HepG2 (cell line): Measurements from ENCODE around the gene AKT2. TPM values are rescaled to one million over a fixed set of nuclear protein-coding genes. Genes with fewer than 3 reads are reported as not detected.

Source experiments
- ATAC-seq: fragments of 200-7000 bp; cut with Tn5 transposase; 3 replicates; pipeline ENCODE4 v1.9.1; 2020; ENCODE audit warnings: mild to moderate bottlenecking, moderate library complexity
- BruUV-seq: library from RNA; stranded (reverse); fragments of 400-500 nt; replicated peaks from 2 replicates; lab custom pipeline; 2021; lab: Mats Ljungman, UMichigan
- CTCF ChIA-PET: fragments of 300-600 bp; formaldehyde crosslinking; extraction: SDS; loops from one replicate; lab custom pipeline; 2021; ENCODE audit warnings: low total read pairs, inconsistent platforms, low intra/inter-chr PET ratio; lab: Yijun Ruan, JAX
- POLR2A ChIA-PET: fragments of 350-600 bp; sonication (Branson Sonifier 250); formaldehyde crosslinking; loops from one replicate; lab custom pipeline; 2020; ENCODE audit warnings: antibody characterized with exemption, inconsistent platforms; lab: Yijun Ruan, JAX
- DNase-seq: peaks from one replicate; pipeline ENCODE4 v3.0.0-alpha.2; 2015; ENCODE audit warnings: low spot score
- FAIRE-seq: peaks from 3 replicates; lab custom pipeline; 2011; peaks lifted over from hg19 to GRCh38; lab: Jason Lieb, UNC
- H2AFZ ChIP-seq: one replicate; pipeline ENCODE4 v1.6.1; 2011; ENCODE audit warnings: low read length, inconsistent platforms
- H3K27ac ChIP-seq: fragments of 300-600 bp; 3 replicates; pipeline ENCODE4 v1.8.0; 2011; ENCODE audit warnings: mixed run types, mild to moderate bottlenecking, mixed read lengths, low read length, inconsistent platforms; ENCODE audit not compliant: insufficient read depth; ENCODE audit errors: extremely low read length
- H3K27me3 ChIP-seq, 2 experiments: fragments of 200-600 bp in 1 of 2; 2 replicates in 1 of 2; 3 replicates in 1 of 2; pipeline versions ENCODE4 v1.6.0 to v1.8.0; 2011; ENCODE audit warnings: low read length in 2 of 2, mild to moderate bottlenecking in 2 of 2, moderate library complexity in 2 of 2, inconsistent platforms in 1 of 2; ENCODE audit not compliant: insufficient read depth in 2 of 2, control insufficient read depth in 1 of 2
- H3K36me3 ChIP-seq, 2 experiments: fragments of 200-600 bp in 1 of 2; replicated peaks in 1 of 2; 2 replicates in 1 of 2; 3 replicates in 1 of 2; pipeline versions ENCODE4 v1.5.1 to v1.8.0; 2011; ENCODE audit warnings: low read length in 2 of 2, inconsistent platforms in 1 of 2; ENCODE audit not compliant: insufficient read depth in 2 of 2, control insufficient read depth in 1 of 2
- H3K4me1 ChIP-seq: 2 replicates; pipeline ENCODE4 v1.5.1; 2012; ENCODE audit warnings: low read length, inconsistent platforms; ENCODE audit not compliant: insufficient read depth
- H3K4me2 ChIP-seq: 2 replicates; pipeline ENCODE4 v1.6.0; 2011; ENCODE audit warnings: low read depth, low read length, inconsistent platforms
- H3K4me3 ChIP-seq, 3 experiments: fragments of 200-600 bp in 1 of 3; sonication (generic), shearing (Covaris generic) in 1 of 3; replicated peaks in 1 of 3; 2 replicates each; pipeline ENCODE4 v1.5.1; 2011 to 2016; ENCODE audit warnings: low read length in 3 of 3, inconsistent platforms in 2 of 3, low read depth in 2 of 3, mild to moderate bottlenecking in 2 of 3, control low read depth in 1 of 3, mixed read lengths in 1 of 3; ENCODE audit not compliant: insufficient read depth in 1 of 3
- H3K79me2 ChIP-seq: one replicate; pipeline ENCODE4 v1.6.1; 2011; ENCODE audit warnings: low read length, inconsistent platforms; ENCODE audit not compliant: insufficient read depth
- H3K9ac ChIP-seq: 2 replicates; pipeline ENCODE4 v1.6.0; 2011; ENCODE audit warnings: mild to moderate bottlenecking, low read depth, low read length, inconsistent platforms; ENCODE audit not compliant: insufficient read depth
- H3K9me3 ChIP-seq: 2 replicates; pipeline ENCODE4 v1.5.1; 2012; ENCODE audit warnings: mild to moderate bottlenecking, low read length
- H4K20me1 ChIP-seq: 2 replicates; pipeline ENCODE4 v1.6.0; 2011; ENCODE audit warnings: inconsistent platforms, mild to moderate bottlenecking, low read length, moderate library complexity; ENCODE audit not compliant: insufficient read depth
- CC2D1A ChIP-seq: sonication (generic); formaldehyde crosslinking; IDR thresholded peaks from 2 replicates; pipeline ENCODE4 v1.8.1; 2023; ENCODE audit warnings: mild to moderate bottlenecking, missing genetic modification reagents
- IKZF1 ChIP-seq: fragments of 450-650 bp; IDR thresholded peaks from 2 replicates; pipeline ENCODE4 v1.7.1; 2016
- LRRFIP1 ChIP-seq: sonication (generic); formaldehyde crosslinking; conservative IDR thresholded peaks from 2 replicates; pipeline ENCODE4 v1.4.0; 2020; ENCODE audit warnings: missing genetic modification reagents
- MTA3 ChIP-seq: sonication (generic); formaldehyde crosslinking; IDR thresholded peaks from 2 replicates; pipeline ENCODE4 v1.4.0; 2020; ENCODE audit warnings: missing genetic modification reagents
- MTERF4 ChIP-seq: sonication (generic); formaldehyde crosslinking; IDR thresholded peaks from 2 replicates; pipeline ENCODE4 v1.8.0; 2023; ENCODE audit warnings: mild to moderate bottlenecking, missing genetic modification reagents
- NFKB2 ChIP-seq: sonication (generic); formaldehyde crosslinking; IDR thresholded peaks from 2 replicates; pipeline ENCODE4 v1.4.0; 2020; ENCODE audit warnings: missing genetic modification reagents, borderline replicate concordance
- RFXANK ChIP-seq: IDR thresholded peaks from 2 replicates; pipeline ENCODE4 v1.6.1; 2016
- SOX13 ChIP-seq, 3 experiments: fragments of 450-650 bp in 1 of 3; sonication (generic) in 1 of 3; formaldehyde crosslinking in 1 of 3; IDR thresholded peaks in 2 of 3; conservative IDR thresholded peaks in 1 of 3; 2 replicates each; pipeline versions ENCODE4 v1.5.0 to v1.6.1; 2016 to 2020; ENCODE audit warnings: antibody characterized with exemption in 1 of 3, mild to moderate bottlenecking in 1 of 3, missing compliant biosample characterization in 1 of 3, missing genetic modification reagents in 1 of 3, moderate library complexity in 1 of 3
- SP2 ChIP-seq: sonication (generic); formaldehyde crosslinking; IDR thresholded peaks from 2 replicates; pipeline ENCODE4 v1.5.1; 2020; ENCODE audit warnings: mild to moderate bottlenecking, missing genetic modification reagents
- SSRP1 ChIP-seq: IDR thresholded peaks from 2 replicates; pipeline ENCODE4 v1.6.1; 2016; ENCODE audit warnings: control low read depth
- STAG1 ChIP-seq: sonication (generic); formaldehyde crosslinking; IDR thresholded peaks from 2 replicates; pipeline ENCODE4 v1.4.0; 2020; ENCODE audit warnings: missing genetic modification reagents
- TBX2 ChIP-seq: sonication (generic); formaldehyde crosslinking; IDR thresholded peaks from 2 replicates; pipeline ENCODE4 v1.5.0; 2020; ENCODE audit warnings: missing genetic modification reagents, mild to moderate bottlenecking, borderline replicate concordance
- TFAP4 ChIP-seq: sonication (generic); IDR thresholded peaks from 2 replicates; pipeline ENCODE4 v1.6.1; 2016; ENCODE audit warnings: low read depth, borderline replicate concordance
- TGIF2 ChIP-seq: IDR thresholded peaks from 2 replicates; pipeline ENCODE4 v1.6.1; 2016; ENCODE audit warnings: control low read depth, missing compliant biosample characterization
- ZNF124 ChIP-seq: sonication (generic); formaldehyde crosslinking; IDR thresholded peaks from 2 replicates; pipeline ENCODE4 v1.4.0; 2020; ENCODE audit warnings: missing genetic modification reagents
- ZNF205 ChIP-seq: IDR thresholded peaks from 2 replicates; pipeline ENCODE4 v1.6.1; 2018; ENCODE audit warnings: missing biosample characterization, missing genetic modification reagents
- ZNF317 ChIP-seq: sonication (generic); formaldehyde crosslinking; IDR thresholded peaks from 2 replicates; pipeline ENCODE4 v1.5.0; 2020; ENCODE audit warnings: mild to moderate bottlenecking, missing genetic modification reagents
- ZNF629 ChIP-seq: sonication (generic); formaldehyde crosslinking; conservative IDR thresholded peaks from 2 replicates; pipeline ENCODE4 v1.5.0; 2020; ENCODE audit warnings: missing genetic modification reagents
- ZNF674 ChIP-seq: sonication (generic); formaldehyde crosslinking; IDR thresholded peaks from 2 replicates; pipeline ENCODE4 v1.5.0; 2020; ENCODE audit warnings: low read depth, mild to moderate bottlenecking, missing genetic modification reagents
- ZNF768 ChIP-seq: sonication (generic); formaldehyde crosslinking; IDR thresholded peaks from 2 replicates; pipeline ENCODE4 v1.4.0; 2020; ENCODE audit warnings: missing genetic modification reagents
- ZNF816 ChIP-seq: sonication (generic); formaldehyde crosslinking; IDR thresholded peaks from 2 replicates; pipeline ENCODE4 v1.8.0; 2022; ENCODE audit warnings: missing genetic modification reagents, mild to moderate bottlenecking, borderline replicate concordance
- WGBS: methylation state at CpG from one replicate; pipeline ENCODE4 v1.1.6; 2017; ENCODE audit warnings: low lambda C conversion rate; 5-methylcytosine and 5-hydroxymethylcytosine counted together
- in situ Hi-C: cut with HindIII; loops from 2 replicates; pipeline ENCODE4 v1.10.0; 2017; ENCODE audit warnings: low pct_unique_long_range_greater_than_20kb; ENCODE audit not compliant: extremely low pct_ligation_motif_present
- intact Hi-C: fragments of 100-400 bp; cut with micrococcal nuclease; formaldehyde crosslinking; loops from one replicate; pipeline ENCODE4 v1.10.0; 2022; ENCODE audit not compliant: unreplicated experiment
- polyA plus RNA-seq, 8 experiments: library from polyadenylated mRNA; depleted of rRNA in 3 of 8; stranded (reverse) in 7 of 8; unstranded in 1 of 8; fragments of >200 nt; fragmentation: Illumina TruSeq in 4 of 8; extraction: Trizol in 4 of 8; gene quantifications; 2 replicates each; pipeline versions ENCODE4 v1.2.1 to v1.2.3, GENCODE V29; 2011 to 2016; ENCODE audit warnings: low read depth in 4 of 8, missing spikeins in 1 of 8, mixed read lengths in 1 of 8; ENCODE audit not compliant: insufficient read depth in 1 of 8
- total RNA-seq, 5 experiments: library from RNA; depleted of rRNA; stranded (reverse); fragments of >200 nt; fragmentation: Illumina TruSeq; extraction: Trizol; gene quantifications; 2 replicates each; pipeline ENCODE4 v1.2.3, GENCODE V29; 2016; ENCODE audit warnings: low read depth in 1 of 5

AKT2 gene
- total and polyA plus RNA-seq, 2 of the 13 experiments (the other 11 are each of a cell fraction or from before 2014, with no cell fraction given), result 82.1 to 173 TPM

GRCh38 chr19:40221858-40222619 is 63.1 kb downstream of the AKT2 start (continued):
- TF ChIP-seq STAG1 (CRISPR knock-in tag) (peak; percentile 83), SP2 (CRISPR knock-in tag) (peak; percentile 2; the same call in 1 of the 2 replicates), NFKB2 (CRISPR knock-in tag) (no peak), ZNF124 (CRISPR knock-in tag) (no peak), RFXANK (peak; percentile 98), IKZF1 (no peak)

GRCh38 chr19:40220674-40221073 is 64.5 kb downstream of the AKT2 start:
- Histone ChIP-seq H3K4me1 (peaks cover 12% of the 10 kb centered on the region), H3K9ac (no peak overlapping the region), H3K4me3 (no peak overlapping the region), H3K36me3 (no peaks in the 10 kb centered on the region), H3K4me2 (no peak overlapping the region), H3K27me3 (peaks cover 0 to 7% of the 10 kb centered on the region in 2 experiments; a peak in 1 of 5 replicates), H2AFZ (no peak overlapping the region), H3K79me2 (no peaks in the 10 kb centered on the region), H3K9me3 (no peaks in the 10 kb centered on the region), H4K20me1 (no peaks in the 10 kb centered on the region), H3K27ac (no peak overlapping the region)
- BruUV-seq, result no TSS peak
- in situ Hi-C loops (loop anchor here (5.0 kb wide), 1 partner anchor 83 kb away; no protein-coding TSS in a partner anchor), intact Hi-C loops (no loop called here)
- 50% methylated on average over 9 of the region's 9 CpGs for WGBS
- CTCF ChIA-PET, result interaction anchor here (1.7 to 2.1 kb wide), 3 partner anchors 63 to 81 kb away, joined by 4 to 43 read pairs (median 9); no protein-coding TSS in a partner anchor
- ATAC-seq (no peak), FAIRE-seq (no peak), DNase-seq (no peak)
- POLR2A ChIA-PET, result no interaction called here
- no peak for TF ChIP-seq ZNF629 (CRISPR knock-in tag)
- TF ChIP-seq ZNF768 (CRISPR knock-in tag), result no peak
- no peak for TF ChIP-seq TBX2 (CRISPR knock-in tag)
- no peak for TF ChIP-seq ZNF674 (CRISPR knock-in tag)
- TF ChIP-seq ZNF205 (CRISPR knock-in tag), result no peak
- no peak for TF ChIP-seq MTA3 (CRISPR knock-in tag)
- no peak for TF ChIP-seq SSRP1 (CRISPR knock-in tag)
- TF ChIP-seq CC2D1A (CRISPR knock-in tag), result no peak
- no peak for TF ChIP-seq TFAP4
- no peak for TF ChIP-seq ZNF816 (CRISPR knock-in tag)
- no peak for TF ChIP-seq TGIF2
- TF ChIP-seq MTERF4, result no peak
- no peak for TF ChIP-seq ZNF317
- TF ChIP-seq LRRFIP1, result no peak
- no peak for TF ChIP-seq SOX13 (IDR thresholded peaks at IDR 0.05)
- TF ChIP-seq SOX13 (CRISPR knock-in tag; conservative IDR thresholded peaks at IDR 0.05 in 1 of 2, IDR thresholded peaks at IDR 0.05 in 1 of 2), result no peak
